MCF 10A (cell line): Measurements from ENCODE around the gene FGFBP2. TPM values are rescaled to one million over a fixed set of nuclear protein-coding genes. Genes with fewer than 3 reads are reported as not detected.

ENCODE experiments used
- BruUV-seq: library from RNA; stranded (reverse); fragments of 400-500 nt; replicated peaks from 2 replicates; lab custom pipeline; 2021; lab: Mats Ljungman, UMichigan
- CTCF ChIA-PET: fragments of 300-600 bp; sonication (Branson Sonifier 250); formaldehyde crosslinking; extraction: SDS; loops from one replicate; lab custom pipeline; 2021; ENCODE audit warnings: antibody characterized with exemption, inconsistent platforms; lab: Yijun Ruan, JAX
- POLR2A ChIA-PET: fragments of 300-600, 350-650 bp; sonication (Branson Sonifier 250); formaldehyde crosslinking; extraction: SDS; loops from one replicate; lab custom pipeline; 2020; ENCODE audit warnings: antibody characterized with exemption, inconsistent platforms; lab: Yijun Ruan, JAX
- DNase-seq: peaks from one replicate; pipeline ENCODE4 v3.0.0-alpha.2; 2018; ENCODE audit not compliant: unreplicated experiment
- H3K27ac Mint-ChIP-seq: one replicate; pipeline ENCODE4 v1.8.0; 2022; ENCODE audit warnings: mild to moderate bottlenecking, low read depth, mixed read lengths; ENCODE audit not compliant: unreplicated experiment
- H3K27me3 Mint-ChIP-seq: one replicate; pipeline ENCODE4 v1.8.0; 2022; ENCODE audit warnings: mixed read lengths; ENCODE audit not compliant: insufficient read depth, unreplicated experiment
- H3K36me3 Mint-ChIP-seq: one replicate; pipeline ENCODE4 v1.8.0; 2022; ENCODE audit warnings: mild to moderate bottlenecking, moderate library complexity, mixed read lengths; ENCODE audit not compliant: insufficient read depth, unreplicated experiment
- H3K4me1 Mint-ChIP-seq: one replicate; pipeline ENCODE4 v1.8.0; 2022; ENCODE audit warnings: mixed read lengths; ENCODE audit not compliant: insufficient read depth, unreplicated experiment
- H3K4me3 Mint-ChIP-seq: one replicate; pipeline ENCODE4 v1.8.0; 2022; ENCODE audit warnings: mild to moderate bottlenecking, moderate library complexity, mixed read lengths; ENCODE audit not compliant: unreplicated experiment
- H3K9me3 Mint-ChIP-seq: one replicate; pipeline ENCODE4 v1.8.0; 2022; ENCODE audit warnings: mixed read lengths; ENCODE audit not compliant: unreplicated experiment
- CTCF ChIP-seq: fragments of 200-600 bp; IDR thresholded peaks from one replicate; pipeline ENCODE4 v1.8.0; 2022; ENCODE audit warnings: antibody characterized with exemption, mild to moderate bottlenecking; ENCODE audit not compliant: unreplicated experiment
- intact Hi-C: fragments of 100-400 bp; cut with micrococcal nuclease; formaldehyde crosslinking; loops from 2 replicates; pipeline ENCODE4 v1.14.1; 2022
- total RNA-seq: library from RNA; stranded (reverse); gene quantifications from 2 replicates; pipeline ENCODE4 v1.2.3, GENCODE V29; 2022

FGFBP2 gene
- total RNA-seq, 1 experiment from 2014 or later: not detected

- no peaks in the 10 kb centered on the region for H3K9me3 Mint-ChIP-seq
- ChIA-PET POLR2A (interaction anchor here (6.0 kb wide), 1 partner anchor 13 kb away, joined by 28 read pairs; no protein-coding TSS in a partner anchor), CTCF (interaction anchor here (1.9 to 6.8 kb wide), 2 partner anchors 52 to 128 kb away, joined by 7 to 55 read pairs; no protein-coding TSS in a partner anchor)
- peaks cover 30% of the 10 kb centered on the region for H3K4me1 Mint-ChIP-seq
- no peak for TF ChIP-seq CTCF
- H3K27ac Mint-ChIP-seq: no peak overlapping the region
- no peaks in the 10 kb centered on the region for H3K27me3 Mint-ChIP-seq
- no TSS peak for BruUV-seq
- H3K4me3 Mint-ChIP-seq: no peak overlapping the region
- H3K36me3 Mint-ChIP-seq: peaks cover 13% of the 10 kb centered on the region
- DNase-seq: no peak
- intact Hi-C loops: no loop called here
These were observed 28.7 kb downstream of the FGFBP2 start for GRCh38 chr4:15934259-15934658.

- peaks cover 11% of the 10 kb centered on the region for H3K4me1 Mint-ChIP-seq
- no peak for DNase-seq
- no TSS peak for BruUV-seq
- no peak overlapping the region for H3K27ac Mint-ChIP-seq
- no peaks in the 10 kb centered on the region for H3K27me3 Mint-ChIP-seq
- no peaks in the 10 kb centered on the region for H3K9me3 Mint-ChIP-seq
- CTCF ChIA-PET: interaction anchor here (1.2 to 1.4 kb wide), 2 partner anchors 15 to 48 kb away, joined by 3 to 4 read pairs; no protein-coding TSS in a partner anchor
- intact Hi-C loops: no loop called here
- no peak overlapping the region for H3K4me3 Mint-ChIP-seq
- H3K36me3 Mint-ChIP-seq: peaks cover 13% of the 10 kb centered on the region
- POLR2A ChIA-PET: interaction anchor here (1.7 kb wide), 1 partner anchor 19 kb away, joined by 4 read pairs; no protein-coding TSS in a partner anchor
- no peak for TF ChIP-seq CTCF
These were observed 31.3 kb downstream of the FGFBP2 start for GRCh38 chr4:15931451-15932210.

GRCh38 chr4:15930314-15930713, 32.7 kb downstream of the FGFBP2 start:
- intact Hi-C loops: no loop called here
- TF ChIP-seq CTCF: no peak
- POLR2A ChIA-PET: no interaction called here
- Mint-ChIP-seq H3K4me1 (peaks cover 10% of the 10 kb centered on the region), H3K9me3 (no peaks in the 10 kb centered on the region), H3K27ac (no peak overlapping the region), H3K36me3 (peaks cover 3% of the 10 kb centered on the region), H3K27me3 (no peaks in the 10 kb centered on the region), H3K4me3 (no peak overlapping the region)
- DNase-seq: no peak
- BruUV-seq: no TSS peak
- CTCF ChIA-PET: interaction anchor here (0.6 to 1.4 kb wide), 2 partner anchors 11 to 47 kb away, joined by 3 to 4 read pairs; no protein-coding TSS in a partner anchor

DNA sequence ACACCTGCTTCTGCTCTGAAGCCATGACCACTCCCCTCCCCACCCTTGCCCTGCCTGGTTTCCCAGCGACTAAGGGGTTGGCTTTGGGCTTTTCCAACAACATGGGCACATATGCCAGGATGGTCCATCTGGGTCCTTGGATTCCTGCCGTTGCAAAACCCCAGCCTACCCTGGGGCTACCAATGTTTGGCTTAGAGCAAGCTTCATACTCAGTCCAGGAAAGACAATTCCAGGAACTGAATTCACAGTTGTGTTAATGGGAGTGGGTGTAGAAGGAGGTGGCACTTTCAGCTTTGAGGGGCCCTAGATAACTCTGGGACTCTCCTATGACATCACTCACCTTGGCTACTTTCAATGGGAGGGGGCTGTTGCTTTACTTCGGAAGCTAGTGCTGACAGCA, 33.4 kb downstream of the FGFBP2 start:
- DNase-seq: no peak
- H3K27me3 Mint-ChIP-seq: no peaks in the 10 kb centered on the region
- H3K4me3 Mint-ChIP-seq: no peak overlapping the region
- ChIA-PET CTCF (no interaction called here), POLR2A (no interaction called here)
- H3K4me1 Mint-ChIP-seq: peaks cover 5% of the 10 kb centered on the region
- no peaks in the 10 kb centered on the region for H3K9me3 Mint-ChIP-seq
- BruUV-seq: no TSS peak
- no peak for TF ChIP-seq CTCF
- H3K27ac Mint-ChIP-seq: no peak overlapping the region
- intact Hi-C loops: no loop called here
- H3K36me3 Mint-ChIP-seq: no peaks in the 10 kb centered on the region
